GM12872 (cell line): Measurements from ENCODE around the gene TMEM14C.

Experiments used
- TF ChIP-seq, protein P1 (sequence below): IDR thresholded peaks from 3 replicates; pipeline ENCODE4 v1.5.1; 2011; ENCODE audit warnings: low read depth, mild to moderate bottlenecking, low read length, moderate library complexity; ENCODE audit not compliant: insufficient read depth

The TMEM14C gene

DNA sequence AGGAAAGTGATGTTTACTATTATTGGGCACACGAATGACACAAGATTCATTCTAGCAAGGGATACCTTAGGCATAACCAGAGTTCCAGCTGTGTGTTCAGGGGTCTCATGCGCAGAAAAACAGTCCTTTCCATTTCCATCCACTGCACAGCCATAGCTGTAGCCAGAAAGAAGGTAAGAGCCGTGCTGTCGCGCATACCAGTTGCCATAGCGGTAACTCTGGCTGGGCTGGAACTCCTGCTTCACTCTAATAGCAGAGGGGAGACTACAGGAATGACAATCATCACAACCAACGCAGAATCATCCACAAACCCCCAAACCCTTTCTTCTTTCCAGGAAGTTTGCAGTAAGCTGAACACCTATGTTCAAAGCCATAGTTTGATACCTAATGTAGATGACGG lies 36.0 kb upstream of the TMEM14C start:
- TF ChIP-seq, protein P1, sequence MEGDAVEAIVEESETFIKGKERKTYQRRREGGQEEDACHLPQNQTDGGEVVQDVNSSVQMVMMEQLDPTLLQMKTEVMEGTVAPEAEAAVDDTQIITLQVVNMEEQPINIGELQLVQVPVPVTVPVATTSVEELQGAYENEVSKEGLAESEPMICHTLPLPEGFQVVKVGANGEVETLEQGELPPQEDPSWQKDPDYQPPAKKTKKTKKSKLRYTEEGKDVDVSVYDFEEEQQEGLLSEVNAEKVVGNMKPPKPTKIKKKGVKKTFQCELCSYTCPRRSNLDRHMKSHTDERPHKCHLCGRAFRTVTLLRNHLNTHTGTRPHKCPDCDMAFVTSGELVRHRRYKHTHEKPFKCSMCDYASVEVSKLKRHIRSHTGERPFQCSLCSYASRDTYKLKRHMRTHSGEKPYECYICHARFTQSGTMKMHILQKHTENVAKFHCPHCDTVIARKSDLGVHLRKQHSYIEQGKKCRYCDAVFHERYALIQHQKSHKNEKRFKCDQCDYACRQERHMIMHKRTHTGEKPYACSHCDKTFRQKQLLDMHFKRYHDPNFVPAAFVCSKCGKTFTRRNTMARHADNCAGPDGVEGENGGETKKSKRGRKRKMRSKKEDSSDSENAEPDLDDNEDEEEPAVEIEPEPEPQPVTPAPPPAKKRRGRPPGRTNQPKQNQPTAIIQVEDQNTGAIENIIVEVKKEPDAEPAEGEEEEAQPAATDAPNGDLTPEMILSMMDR = no peak

DNA sequence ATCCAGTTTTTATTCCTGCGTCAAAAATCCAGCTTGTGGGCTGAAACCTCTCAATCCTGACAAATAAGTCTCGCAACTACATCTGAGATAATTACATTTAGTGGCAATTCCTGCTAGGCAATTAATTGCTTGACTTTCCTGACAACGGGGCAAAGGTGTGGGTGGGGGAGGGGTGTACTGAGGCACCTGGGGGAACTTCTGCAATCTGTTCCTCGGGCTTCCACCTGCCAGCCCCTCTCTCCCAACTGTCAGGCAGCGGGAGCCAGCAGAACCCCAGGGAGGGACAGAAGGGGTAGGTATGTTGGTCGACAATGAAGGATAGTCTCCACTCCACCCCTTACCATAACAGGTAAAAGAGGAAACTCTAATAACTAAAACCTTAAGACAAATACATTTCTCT lies 35.3 kb upstream of the TMEM14C start:
- TF ChIP-seq, protein P1 = no peak

DNA sequence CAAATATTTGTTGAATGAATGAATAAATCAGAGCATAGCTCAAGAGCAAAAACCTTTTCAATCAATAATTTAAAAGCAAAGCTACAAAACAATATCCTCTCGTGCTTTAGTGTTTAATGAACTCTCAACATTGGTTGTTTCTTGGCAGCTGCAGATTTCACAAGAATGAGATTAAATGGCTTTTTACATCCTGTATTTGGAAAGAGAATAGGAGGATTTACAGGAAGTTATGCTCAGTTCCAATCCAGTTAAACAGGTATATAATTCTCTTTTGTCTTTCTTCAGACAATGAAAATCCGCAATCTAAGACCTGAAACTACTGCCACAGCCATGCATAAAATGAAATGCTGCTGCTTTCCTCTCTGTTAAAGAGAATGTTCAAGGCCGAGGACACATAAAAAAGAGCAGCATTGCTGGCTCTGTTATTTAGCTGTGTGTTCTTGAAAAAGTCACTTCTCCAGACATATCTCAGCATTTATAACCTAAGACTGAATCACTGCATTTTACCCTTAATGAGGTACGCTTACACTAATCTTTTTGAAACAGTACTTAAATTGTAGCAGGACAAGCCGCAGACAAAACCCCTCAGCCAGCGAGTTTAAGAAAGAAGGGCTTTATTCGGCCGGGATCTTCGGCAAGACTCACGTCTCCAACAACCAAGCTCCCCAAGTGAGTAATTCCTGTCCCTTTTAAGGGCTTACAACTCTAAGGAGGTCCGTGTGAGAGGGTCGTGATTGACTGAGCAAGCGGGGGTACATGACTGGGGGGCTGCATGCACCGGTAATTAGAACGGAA lies 32.0 kb upstream of the TMEM14C start:
- TF ChIP-seq, protein P1 = no peak

DNA sequence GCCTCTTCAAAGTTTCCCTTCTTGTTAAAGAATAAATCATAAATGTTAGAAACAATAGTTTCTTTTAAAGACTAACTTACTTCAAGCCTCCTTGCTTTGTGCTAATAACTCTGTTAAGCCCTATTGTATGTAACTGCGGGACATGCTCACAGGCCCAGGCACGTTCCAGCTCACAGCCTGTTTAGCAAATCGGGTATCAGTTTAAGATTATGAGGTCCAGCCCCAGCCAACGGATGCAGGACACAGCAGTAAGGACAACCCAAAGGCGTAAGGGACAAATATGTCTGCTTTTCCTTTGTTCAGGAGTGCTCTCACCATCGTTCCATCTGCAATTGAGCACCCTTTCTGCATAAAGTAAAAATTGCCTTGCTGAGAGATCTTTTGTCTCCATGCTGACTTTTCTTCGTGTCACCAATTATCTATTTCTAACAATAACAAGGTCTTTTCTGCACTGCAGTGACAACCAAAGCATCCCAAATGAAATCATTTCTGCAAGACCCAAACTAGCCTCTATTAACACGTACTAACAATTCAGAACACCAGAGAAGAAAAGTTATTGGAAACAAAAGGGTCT lies 29.8 kb upstream of the TMEM14C start:
- TF ChIP-seq, protein P1 = no peak

DNA sequence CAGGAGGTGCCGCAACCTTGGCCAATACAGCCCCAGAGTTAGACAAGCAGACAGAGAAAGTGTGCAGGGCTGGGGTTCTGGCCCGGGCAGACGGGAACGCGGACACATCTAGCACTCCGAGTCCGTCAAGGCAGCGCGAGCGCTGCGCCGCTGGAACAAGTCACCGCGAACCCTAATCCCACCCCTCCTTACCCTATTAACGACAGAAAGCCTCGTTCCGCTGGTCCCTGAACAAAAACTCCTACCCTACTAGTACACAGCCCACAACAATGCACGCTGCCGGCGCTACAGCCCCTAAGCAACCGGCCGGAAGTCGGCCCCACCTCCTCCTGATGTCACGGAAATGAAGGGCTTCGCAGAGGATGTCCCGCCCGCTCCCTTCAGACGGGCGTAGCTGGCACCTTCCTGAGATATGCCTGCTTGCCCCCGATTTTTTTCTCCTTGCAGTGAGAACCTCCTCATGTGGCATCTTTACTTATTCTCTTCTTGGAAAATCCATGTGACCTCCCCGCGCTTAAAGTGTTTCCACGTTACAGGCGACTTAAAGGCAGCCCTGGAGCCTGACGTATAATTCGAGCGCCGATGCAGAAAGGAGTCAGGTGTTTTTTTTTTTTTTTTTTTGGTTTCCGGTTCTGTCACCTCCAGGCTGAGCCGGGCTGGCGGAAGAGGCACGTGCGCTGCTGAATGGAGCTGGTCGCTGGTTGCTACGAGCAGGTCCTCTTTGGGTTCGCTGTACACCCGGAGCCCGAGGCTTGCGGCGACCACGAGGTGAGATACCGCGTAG lies 28.4 kb upstream of the TMEM14C start, which contains the start of the genes C6orf52 and PAK1IP1:
Gene C6orf52, minus strand, starts transcription at position 315 of the 784 bp plus-strand sequence. CDS start 7,066 bp downstream, outside the sequence.
Gene PAK1IP1, plus strand, starts transcription at position 671 of the 784 bp plus-strand sequence. Its CDS starts 14 bp downstream, at position 685.
- TF ChIP-seq, protein P1 = no peak

DNA sequence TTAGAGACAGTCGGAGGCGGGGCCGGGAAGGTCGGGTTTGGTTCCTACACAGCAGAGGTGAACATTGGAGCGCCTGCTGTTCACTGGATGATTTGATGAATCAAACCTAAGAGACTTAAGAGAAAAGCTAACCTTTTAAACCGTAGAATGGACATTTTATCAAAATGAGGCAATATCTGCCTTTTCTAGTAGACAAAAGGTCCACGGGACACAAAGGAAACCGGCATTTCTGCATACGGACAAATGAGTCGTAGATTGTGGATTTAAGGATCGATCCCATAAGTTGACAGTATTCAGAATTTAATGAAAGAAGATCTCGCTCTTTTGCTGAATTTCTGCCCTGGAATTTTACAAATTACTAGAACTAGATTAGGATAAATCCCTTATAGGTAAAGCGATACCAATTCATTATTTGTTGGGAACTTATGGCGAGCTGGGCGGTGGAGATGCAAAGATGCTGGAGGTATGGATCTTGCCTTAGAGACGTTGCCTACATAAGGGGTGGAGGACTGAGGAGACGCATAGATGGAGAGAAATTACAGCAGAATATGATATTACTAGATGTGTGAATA lies 27.7 kb upstream of the TMEM14C start:
- TF ChIP-seq, protein P1 = no peak

DNA sequence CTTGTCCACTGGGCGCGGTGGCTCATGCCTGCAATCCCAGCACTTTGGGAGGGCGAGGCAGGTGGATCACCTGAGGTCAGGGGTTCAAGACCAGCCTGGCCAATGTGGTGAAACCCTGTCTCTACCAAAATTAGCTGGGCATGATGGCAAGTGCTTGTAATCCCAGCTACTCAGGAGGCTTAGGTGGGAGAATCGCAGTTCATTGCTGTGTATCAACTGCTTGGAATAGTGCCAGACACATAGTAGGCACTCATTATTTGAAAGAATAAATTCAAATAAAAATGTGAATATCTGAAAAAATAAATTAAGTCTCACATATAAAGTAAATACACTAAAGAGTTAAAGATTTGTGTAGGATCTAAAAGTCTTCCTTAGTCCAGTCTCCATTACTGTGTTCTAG lies 26.2 kb upstream of the TMEM14C start:
- TF ChIP-seq, protein P1 = no peak
